Measurements from ENCODE around the gene SPTLC1.
"Not testable (repeated sequence)": the region's sequence is repeated elsewhere in the genome, so short reads cannot be mapped to it uniquely, and the experiment has no call there.

DNA sequence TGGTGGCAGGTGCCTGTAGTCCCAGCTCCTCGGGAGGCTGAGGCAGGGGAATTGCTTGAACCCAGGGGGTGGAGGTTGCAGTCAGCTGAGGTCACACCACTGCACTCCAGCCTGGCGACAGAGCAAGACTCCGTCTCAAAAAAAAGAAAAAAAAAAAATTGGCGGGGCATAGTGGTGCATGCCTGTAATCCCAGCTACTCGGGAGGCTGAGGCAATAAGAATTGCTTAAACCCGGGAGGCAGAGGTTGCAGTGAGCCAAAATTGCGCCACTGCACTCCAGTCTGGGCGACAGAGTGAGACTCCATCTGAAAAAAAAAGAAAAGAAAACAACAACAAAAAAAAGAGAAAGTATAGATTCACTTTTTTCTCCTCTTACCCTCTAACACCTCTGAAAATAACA is 105.0 kb downstream of the SPTLC1 start:
- TF ChIP-seq, protein P1, sequence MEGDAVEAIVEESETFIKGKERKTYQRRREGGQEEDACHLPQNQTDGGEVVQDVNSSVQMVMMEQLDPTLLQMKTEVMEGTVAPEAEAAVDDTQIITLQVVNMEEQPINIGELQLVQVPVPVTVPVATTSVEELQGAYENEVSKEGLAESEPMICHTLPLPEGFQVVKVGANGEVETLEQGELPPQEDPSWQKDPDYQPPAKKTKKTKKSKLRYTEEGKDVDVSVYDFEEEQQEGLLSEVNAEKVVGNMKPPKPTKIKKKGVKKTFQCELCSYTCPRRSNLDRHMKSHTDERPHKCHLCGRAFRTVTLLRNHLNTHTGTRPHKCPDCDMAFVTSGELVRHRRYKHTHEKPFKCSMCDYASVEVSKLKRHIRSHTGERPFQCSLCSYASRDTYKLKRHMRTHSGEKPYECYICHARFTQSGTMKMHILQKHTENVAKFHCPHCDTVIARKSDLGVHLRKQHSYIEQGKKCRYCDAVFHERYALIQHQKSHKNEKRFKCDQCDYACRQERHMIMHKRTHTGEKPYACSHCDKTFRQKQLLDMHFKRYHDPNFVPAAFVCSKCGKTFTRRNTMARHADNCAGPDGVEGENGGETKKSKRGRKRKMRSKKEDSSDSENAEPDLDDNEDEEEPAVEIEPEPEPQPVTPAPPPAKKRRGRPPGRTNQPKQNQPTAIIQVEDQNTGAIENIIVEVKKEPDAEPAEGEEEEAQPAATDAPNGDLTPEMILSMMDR (optimal IDR thresholded peaks at IDR 0.05 in 1 of 3, IDR thresholded peaks at IDR 0.05 in 1 of 3, conservative IDR thresholded peaks at IDR 0.05 in 1 of 3; ENCODE audit: extremely low read depth in 1 of 3, insufficient read depth in 2 of 3, low read length in 3 of 3) = not testable (repeated sequence)
- not testable (repeated sequence) for TF ChIP-seq EZH2 (IDR thresholded peaks at IDR 0.05; ENCODE audit: low read length)
